Left kidney (tissue), 2 donors: ENCODE measurements around the gene NR6A1. TPM values are rescaled to one million over a fixed set of nuclear protein-coding genes. Genes with fewer than 3 reads are reported as not detected.

Experiments used
- DNase-seq: peaks from one replicate; pipeline ENCODE4 v3.0.0-alpha.2; 2013
- polyA plus RNA-seq: library from polyadenylated mRNA; unstranded; fragments of 120-200 nt; gene quantifications from one replicate; pipeline ENCODE4 v1.2.1, GENCODE V29; 2013; ENCODE audit not compliant: insufficient read length

Gene NR6A1
- polyA plus RNA-seq, 1 donor = 1.7 TPM

DNA sequence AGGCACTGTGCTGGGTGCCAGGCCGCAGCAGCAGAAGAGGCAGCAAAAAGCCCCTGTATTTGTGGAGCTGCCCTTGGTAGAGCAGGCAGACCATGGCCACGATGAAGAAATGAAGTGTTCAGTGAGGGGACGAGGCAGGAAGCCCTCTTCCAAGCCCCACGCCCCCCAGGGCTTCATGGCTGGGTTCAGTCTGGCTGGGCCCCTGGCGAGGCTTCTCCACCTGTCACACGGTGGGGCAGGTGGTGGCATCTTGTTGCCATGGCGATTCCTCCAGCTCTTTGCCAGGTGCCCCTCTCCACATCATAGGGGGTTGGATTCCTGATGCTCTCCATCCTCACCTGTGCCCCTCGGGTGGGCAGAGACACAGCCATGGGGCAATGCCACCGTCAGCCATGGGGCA, 299.4 kb downstream of the NR6A1 start:
- no peak for DNase-seq

DNA sequence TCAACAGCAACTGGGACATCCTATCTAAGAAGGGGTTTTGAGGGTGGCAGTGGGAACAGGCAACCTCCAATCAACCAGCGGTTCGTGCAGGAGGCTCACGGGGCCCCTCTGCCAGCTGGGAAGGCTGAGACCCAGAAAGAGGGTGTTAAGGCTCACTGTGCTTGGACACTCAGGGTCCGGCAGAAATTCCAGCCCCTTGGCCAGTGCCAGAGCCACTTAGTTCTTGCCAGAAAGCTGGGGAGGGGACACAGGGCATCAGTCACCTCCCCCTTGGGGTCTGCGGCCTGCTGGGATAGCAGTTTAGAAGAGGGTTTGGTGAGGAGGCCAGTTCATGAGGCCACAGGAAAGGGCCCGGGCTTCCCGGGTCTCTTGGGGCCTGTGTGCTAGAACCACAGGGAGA, 300.4 kb downstream of the NR6A1 start:
- DNase-seq = no peak

DNA sequence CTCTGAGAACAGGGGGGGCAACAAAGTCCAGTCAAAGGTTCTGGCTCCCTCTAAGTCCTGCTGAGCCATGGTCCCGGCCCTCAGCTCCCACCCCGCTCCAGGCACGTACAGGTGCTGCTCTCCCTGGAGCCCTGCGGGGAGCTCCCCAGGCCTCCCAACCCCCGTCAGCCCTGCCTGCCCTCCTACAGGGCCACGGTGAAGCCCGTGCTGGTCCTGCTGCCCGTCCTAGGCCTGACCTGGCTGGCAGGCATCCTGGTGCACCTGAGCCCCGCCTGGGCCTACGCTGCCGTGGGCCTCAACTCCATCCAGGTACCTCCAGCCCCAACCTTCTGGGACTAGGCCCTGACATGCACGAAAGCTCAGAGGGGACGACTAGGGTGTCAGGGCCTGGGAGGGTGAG, 300.8 kb downstream of the NR6A1 start:
- DNase-seq = no peak

- no peak for DNase-seq
These were observed 301.9 kb downstream of the NR6A1 start for GRCh38 chr9:124469011-124469832.

- DNase-seq = no peak
These were observed 302.9 kb downstream of the NR6A1 start for GRCh38 chr9:124468061-124468740.

DNA sequence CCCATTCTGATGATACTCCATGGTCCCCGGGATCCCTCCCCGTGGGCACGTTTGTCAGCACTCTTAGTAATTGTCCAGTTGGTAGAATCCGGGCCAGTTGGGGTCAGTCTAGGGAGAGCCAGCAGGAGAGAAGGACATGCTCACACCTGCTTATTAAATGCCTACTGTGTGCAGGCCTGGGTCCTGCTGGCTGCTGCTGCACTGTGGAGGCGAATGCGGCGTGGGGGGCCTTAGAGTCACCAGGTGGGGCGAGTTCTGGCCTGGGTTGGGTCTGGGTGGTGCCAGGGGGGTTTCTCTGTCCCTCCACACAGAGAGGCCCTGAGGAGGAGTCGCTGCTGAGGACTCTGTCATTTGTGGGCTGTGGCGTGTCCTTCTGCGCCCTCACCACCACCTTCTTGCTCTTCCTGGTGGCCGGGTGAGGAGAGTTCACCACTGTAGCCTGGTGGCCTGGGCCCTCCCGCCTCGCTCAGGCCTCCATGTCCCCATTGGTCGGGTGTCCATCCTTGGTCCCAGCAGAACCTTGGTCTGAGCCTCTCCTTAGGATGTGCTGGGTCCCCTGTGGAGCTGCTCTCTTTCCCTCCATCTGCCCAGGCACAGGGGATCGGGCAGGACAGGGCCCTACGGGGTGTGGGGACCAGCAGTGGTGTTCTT, 303.6 kb downstream of the NR6A1 start:
- DNase-seq = no peak

Other genes with a start within 250 kb of the NR6A1 start
- 18.7 TPM for gene OLFML2A, start 5.8 kb upstream of the NR6A1 start, polyA plus RNA-seq
- 0.22 TPM for gene WDR38, start 82.1 kb upstream of the NR6A1 start, polyA plus RNA-seq
- gene RPL35, start 90.6 kb upstream of the NR6A1 start, polyA plus RNA-seq = 656 TPM
- 38.5 TPM for gene ARPC5L, start 90.8 kb upstream of the NR6A1 start, polyA plus RNA-seq
- 19.0 TPM for gene GOLGA1, start 169.8 kb upstream of the NR6A1 start, polyA plus RNA-seq